AG04450 (cell line): ENCODE data around the gene RAB19. TPM values are rescaled to one million over a fixed set of nuclear protein-coding genes. Genes with fewer than 3 reads are reported as not detected.

Source experiments
- CTCF ChIA-PET: fragments of 300-600, 350-600 bp; formaldehyde crosslinking; extraction: SDS; loops from one replicate; lab custom pipeline; 2022; ENCODE audit warnings: antibody characterized with exemption, inconsistent platforms; lab: Charles Lee
- POLR2A ChIA-PET: fragments of 350-600 bp; formaldehyde crosslinking; extraction: SDS; loops from one replicate; lab custom pipeline; 2021; ENCODE audit warnings: antibody characterized with exemption, inconsistent platforms; lab: Yijun Ruan, JAX
- DNase-seq: peaks from one replicate; pipeline ENCODE4 v3.0.0-alpha.2; 2011; ENCODE audit warnings: low read depth, low spot score
- H3K27ac ChIP-seq: one replicate; pipeline ENCODE4 v1.5.1; 2012; ENCODE audit warnings: low read depth, low read length, control low read depth
- H3K27me3 ChIP-seq: one replicate; pipeline ENCODE4 v1.6.0; 2012; ENCODE audit warnings: low read length; ENCODE audit not compliant: control insufficient read depth, insufficient read depth
- H3K4me3 ChIP-seq: 2 replicates; pipeline ENCODE4 v1.5.1; 2011; ENCODE audit warnings: mild to moderate bottlenecking, low read depth, low read length, control low read depth
- H3K9me3 ChIP-seq: 2 replicates; pipeline ENCODE4 v1.5.1; 2012; ENCODE audit warnings: low read length; ENCODE audit not compliant: control insufficient read depth, insufficient read depth
- polyA plus RNA-seq: library from polyadenylated mRNA; depleted of rRNA; stranded (reverse); fragments of >200 nt; gene quantifications from 2 replicates; pipeline ENCODE4 v1.2.3, GENCODE V29; 2011
- TF ChIP-seq, protein P1 (sequence below): IDR thresholded peaks from 2 replicates; pipeline ENCODE4 v1.5.1; 2011; ENCODE audit warnings: low read depth, low read length, control low read depth, inconsistent platforms

The RAB19 gene
- polyA plus RNA-seq, 1 experiment: not detected

DNA sequence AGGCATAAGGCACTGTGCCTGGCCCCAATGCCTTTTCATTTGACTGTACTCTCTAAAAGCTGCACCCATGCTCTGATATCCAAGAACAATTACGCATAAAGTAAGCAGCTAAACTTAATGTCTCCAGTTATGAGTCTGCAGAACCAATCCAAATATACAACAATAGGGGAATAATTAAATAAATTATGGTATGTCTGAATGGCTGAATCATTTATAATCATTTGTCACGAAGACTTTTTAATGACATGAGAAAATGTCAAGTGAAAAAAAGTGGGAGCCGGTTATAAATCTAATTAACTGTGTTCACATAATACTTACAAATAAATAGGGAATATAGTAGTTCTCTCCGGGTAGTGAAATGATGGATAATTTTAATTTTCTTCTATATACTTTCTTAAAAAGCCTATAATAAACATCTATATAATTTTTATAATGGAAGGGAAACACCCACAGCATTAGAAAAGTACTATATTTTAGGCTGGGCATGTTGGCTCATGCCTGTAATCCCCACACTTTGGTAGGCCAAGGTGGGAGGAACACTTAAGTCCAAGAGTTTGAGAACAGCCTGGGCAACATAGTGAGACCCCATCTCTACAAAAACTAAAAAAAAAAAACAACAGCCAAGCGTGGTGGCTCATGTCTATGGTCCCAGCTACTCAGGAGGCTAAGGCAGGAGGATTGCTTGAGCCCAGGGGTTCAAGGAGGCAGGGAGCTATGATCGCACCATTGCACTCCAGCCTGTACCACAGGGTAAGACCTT lies 19.7 kb upstream of the RAB19 start:
- H3K9me3 ChIP-seq: no peaks in the 10 kb centered on the region
- H3K4me3 ChIP-seq: no peak overlapping the region
- H3K27me3 ChIP-seq: no peaks in the 10 kb centered on the region
- ChIA-PET POLR2A (interaction anchor here (0.6 kb wide), 1 partner anchor 11 kb away, joined by 9 read pairs; no protein-coding TSS in a partner anchor), CTCF (no interaction called here)
- DNase-seq: no peak
- TF ChIP-seq, protein P1, sequence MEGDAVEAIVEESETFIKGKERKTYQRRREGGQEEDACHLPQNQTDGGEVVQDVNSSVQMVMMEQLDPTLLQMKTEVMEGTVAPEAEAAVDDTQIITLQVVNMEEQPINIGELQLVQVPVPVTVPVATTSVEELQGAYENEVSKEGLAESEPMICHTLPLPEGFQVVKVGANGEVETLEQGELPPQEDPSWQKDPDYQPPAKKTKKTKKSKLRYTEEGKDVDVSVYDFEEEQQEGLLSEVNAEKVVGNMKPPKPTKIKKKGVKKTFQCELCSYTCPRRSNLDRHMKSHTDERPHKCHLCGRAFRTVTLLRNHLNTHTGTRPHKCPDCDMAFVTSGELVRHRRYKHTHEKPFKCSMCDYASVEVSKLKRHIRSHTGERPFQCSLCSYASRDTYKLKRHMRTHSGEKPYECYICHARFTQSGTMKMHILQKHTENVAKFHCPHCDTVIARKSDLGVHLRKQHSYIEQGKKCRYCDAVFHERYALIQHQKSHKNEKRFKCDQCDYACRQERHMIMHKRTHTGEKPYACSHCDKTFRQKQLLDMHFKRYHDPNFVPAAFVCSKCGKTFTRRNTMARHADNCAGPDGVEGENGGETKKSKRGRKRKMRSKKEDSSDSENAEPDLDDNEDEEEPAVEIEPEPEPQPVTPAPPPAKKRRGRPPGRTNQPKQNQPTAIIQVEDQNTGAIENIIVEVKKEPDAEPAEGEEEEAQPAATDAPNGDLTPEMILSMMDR: no peak
- no peak overlapping the region for H3K27ac ChIP-seq

DNA sequence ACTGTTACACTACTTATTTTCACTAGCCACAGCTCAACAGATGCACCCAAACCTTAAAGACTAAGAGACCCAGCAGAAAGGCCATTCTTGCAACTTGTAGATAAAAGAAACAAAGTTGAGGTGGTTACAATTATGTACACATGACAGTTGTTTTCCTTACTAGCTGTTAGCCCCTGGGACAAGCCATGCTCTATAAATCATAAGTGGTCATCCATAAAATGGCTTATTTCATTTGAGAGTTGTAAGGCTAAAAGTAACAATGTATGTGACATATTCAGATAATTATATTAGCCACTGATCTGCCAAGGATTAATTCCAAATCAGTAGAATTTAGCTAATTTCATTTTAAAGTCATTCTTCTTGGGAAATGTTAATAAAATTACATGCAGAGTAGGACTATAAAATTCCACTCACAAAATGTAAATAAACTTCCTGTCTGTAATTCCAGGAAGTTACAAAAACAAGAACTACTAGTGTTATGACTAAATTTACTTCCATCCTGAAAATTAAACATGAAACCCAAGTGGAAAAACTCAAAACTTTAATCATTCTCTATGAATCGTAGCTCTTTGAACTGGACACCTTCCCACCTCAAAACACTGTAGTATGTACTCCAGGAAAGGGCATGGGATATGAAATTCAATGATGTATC lies 18.8 kb upstream of the RAB19 start:
- H3K9me3 ChIP-seq: no peaks in the 10 kb centered on the region
- POLR2A ChIA-PET: interaction anchor here (0.6 to 1.0 kb wide), 2 partner anchors 9 to 10 kb away, joined by 3 to 9 read pairs; no protein-coding TSS in a partner anchor
- CTCF ChIA-PET: interaction anchor here (2.8 kb wide), 1 partner anchor 8 kb away, joined by 10 read pairs; no protein-coding TSS in a partner anchor
- H3K4me3 ChIP-seq: no peak overlapping the region
- H3K27ac ChIP-seq: no peak overlapping the region
- no peak for DNase-seq
- H3K27me3 ChIP-seq: no peaks in the 10 kb centered on the region
- TF ChIP-seq, protein P1: no peak

DNA sequence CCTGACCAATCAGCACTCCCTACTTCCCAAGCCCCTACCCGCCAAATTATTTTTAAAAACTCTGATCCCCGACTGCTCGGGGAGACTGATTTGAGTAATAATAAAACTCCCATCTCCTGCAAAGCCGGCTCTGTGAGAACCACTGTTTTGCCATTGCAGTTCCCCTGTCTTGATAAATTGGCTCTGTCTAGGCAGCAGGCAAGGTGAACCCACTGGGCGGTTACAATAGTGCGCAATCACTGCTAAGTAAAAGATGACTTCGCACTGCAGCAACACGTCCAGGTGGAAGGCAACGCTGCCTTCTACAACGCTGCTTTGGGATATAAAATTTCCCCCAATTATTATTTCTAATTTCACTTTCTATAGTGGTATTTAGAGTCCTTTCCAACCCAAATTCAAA lies 14.4 kb upstream of the RAB19 start:
- ChIA-PET CTCF (interaction anchor here (0.6 kb wide), 1 partner anchor 125 kb away, joined by 7 read pairs; no protein-coding TSS in a partner anchor), POLR2A (no interaction called here)
- TF ChIP-seq, protein P1: no peak
- Histone ChIP-seq H3K4me3 (no peak overlapping the region), H3K9me3 (no peaks in the 10 kb centered on the region), H3K27me3 (no peaks in the 10 kb centered on the region), H3K27ac (no peak overlapping the region)
- DNase-seq: no peak

DNA sequence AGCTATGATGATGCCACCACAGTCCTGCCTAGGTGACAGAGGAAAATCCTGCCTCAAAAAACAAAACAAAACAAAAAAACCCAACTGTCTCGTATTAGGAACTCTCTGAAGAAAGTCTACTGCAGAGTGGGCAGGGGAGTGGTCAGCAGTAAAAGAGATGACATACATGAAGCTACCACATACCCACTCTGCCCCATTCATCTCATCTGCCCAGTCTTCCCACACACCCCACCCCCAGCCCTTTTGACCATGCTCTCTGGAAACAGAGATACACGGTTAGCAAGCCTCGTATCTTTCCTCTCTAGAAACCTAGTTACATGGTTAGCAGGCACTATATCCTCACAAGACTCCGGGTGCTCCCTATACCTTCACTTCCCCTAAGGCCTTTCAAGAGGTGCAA lies 13.8 kb upstream of the RAB19 start:
- TF ChIP-seq, protein P1: no peak
- CTCF ChIA-PET: interaction anchor here (0.6 kb wide), 1 partner anchor 124 kb away, joined by 7 read pairs; no protein-coding TSS in a partner anchor
- POLR2A ChIA-PET: no interaction called here
- Histone ChIP-seq H3K4me3 (no peak overlapping the region), H3K9me3 (no peaks in the 10 kb centered on the region), H3K27ac (no peak overlapping the region), H3K27me3 (no peaks in the 10 kb centered on the region)
- no peak for DNase-seq
